Fibroblast of the aortic adventitia (primary cell): ENCODE results near the gene CD55. TPM values are rescaled to one million over a fixed set of nuclear protein-coding genes. Genes with fewer than 3 reads are reported as not detected.

Source experiments
- DNase-seq: peaks from one replicate; pipeline ENCODE4 v3.0.0-alpha.2; 2010; ENCODE audit warnings: low read depth
- H3K4me3 ChIP-seq: 2 replicates; pipeline ENCODE4 v1.5.1; 2011; ENCODE audit warnings: low read depth, mild to moderate bottlenecking, control low read depth, low read length, moderate library complexity
- CTCF ChIP-seq: IDR thresholded peaks from 2 replicates; pipeline ENCODE4 v1.5.1; 2011; ENCODE audit warnings: mild to moderate bottlenecking, low read length, control low read depth, inconsistent platforms; ENCODE audit not compliant: insufficient read depth
- total RNA-seq: library from RNA; depleted of rRNA; stranded (reverse); fragments of >200 nt; gene quantifications from 2 replicates; pipeline ENCODE4 v1.2.3, GENCODE V29; 2012; ENCODE audit warnings: low replicate concordance

The CD55 gene
- total RNA-seq, 1 donor: 34.0 TPM

DNA sequence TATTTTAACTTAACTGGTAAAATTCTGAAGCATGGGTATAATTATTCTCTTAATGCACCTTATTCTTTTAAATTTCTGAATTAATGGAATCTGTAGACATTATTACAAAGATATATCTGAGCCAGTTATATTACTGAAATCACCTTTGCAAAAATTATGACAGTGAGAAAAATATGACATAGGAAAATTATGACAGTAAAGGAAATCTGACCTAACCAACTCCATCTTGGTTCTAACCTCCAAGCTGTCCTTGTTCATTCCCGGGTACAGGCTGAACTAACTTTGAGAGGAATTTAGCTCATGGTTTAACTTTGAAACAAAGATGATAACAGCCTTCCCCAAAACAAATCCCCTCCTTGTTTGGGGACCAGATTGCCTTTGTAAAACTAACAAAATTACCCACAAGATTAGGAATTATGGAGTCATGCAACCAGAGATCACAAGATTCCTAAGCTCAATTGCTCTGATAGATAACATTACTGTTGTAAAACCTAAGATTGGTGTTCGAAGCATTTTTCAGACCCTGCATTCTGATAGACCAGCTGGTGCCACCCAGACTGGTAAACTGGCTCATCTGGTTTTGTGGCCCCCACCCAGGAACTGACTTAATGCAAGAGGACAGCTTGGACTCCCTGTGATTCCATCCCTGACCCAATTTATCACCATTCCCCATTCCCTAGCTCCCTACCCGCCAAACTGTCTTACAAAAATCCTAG, 9.4 kb upstream of the CD55 start:
- no peak overlapping the region for H3K4me3 ChIP-seq
- no peak for TF ChIP-seq CTCF
- DNase-seq: no peak

GRCh38 chr1:207312604-207312920, 8.9 kb upstream of the CD55 start:
- peak; percentile 18 for DNase-seq
- no peak for TF ChIP-seq CTCF

DNA sequence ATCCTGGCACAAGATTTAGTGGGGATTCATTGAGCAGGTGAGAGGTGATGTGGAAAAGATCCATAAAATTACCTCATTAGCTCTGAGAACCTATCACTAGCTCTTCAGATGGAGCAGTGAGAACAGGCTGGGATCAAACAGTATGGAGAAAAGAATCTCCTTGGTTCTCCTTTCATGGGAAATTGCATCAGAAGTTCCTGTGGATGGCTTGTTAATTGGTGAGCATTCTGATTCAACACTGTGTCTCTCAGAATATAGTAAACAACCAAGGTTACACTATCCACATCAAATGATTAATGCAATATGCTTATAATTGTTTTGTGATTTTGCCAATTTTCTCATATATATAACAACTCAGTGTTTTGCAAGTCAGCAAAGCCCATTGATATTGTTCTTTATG, 8.3 kb upstream of the CD55 start:
- no peak overlapping the region for H3K4me3 ChIP-seq
- DNase-seq: no peak
- TF ChIP-seq CTCF: no peak

More at GRCh38 chr1:207312604-207312920, 8.9 kb upstream of the CD55 start:
- H3K4me3 ChIP-seq: no peak overlapping the region

DNA sequence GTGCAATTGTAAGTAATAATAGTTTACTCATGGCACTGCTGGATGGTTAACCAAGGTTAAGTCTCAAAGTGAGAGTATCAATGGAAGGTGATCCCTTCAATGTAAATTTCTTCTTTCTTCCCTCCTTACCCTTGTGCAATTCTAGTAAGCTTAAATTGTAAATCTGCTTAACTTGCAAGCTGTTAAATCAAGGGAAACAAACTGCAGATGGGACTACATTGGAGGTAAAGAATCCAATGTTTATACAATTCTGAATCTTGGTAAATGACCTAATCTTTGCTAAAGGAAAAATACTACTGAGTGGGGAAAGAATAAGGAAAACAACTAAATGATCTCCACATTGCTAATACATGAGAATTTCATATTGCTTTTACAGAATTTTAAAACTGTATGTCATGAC, 6.7 kb upstream of the CD55 start:
- no peak overlapping the region for H3K4me3 ChIP-seq
- no peak for DNase-seq
- no peak for TF ChIP-seq CTCF

GRCh38 chr1:207315435-207315834, 6.0 kb upstream of the CD55 start:
- no peak for TF ChIP-seq CTCF
- no peak for DNase-seq
- no peak overlapping the region for H3K4me3 ChIP-seq

DNA sequence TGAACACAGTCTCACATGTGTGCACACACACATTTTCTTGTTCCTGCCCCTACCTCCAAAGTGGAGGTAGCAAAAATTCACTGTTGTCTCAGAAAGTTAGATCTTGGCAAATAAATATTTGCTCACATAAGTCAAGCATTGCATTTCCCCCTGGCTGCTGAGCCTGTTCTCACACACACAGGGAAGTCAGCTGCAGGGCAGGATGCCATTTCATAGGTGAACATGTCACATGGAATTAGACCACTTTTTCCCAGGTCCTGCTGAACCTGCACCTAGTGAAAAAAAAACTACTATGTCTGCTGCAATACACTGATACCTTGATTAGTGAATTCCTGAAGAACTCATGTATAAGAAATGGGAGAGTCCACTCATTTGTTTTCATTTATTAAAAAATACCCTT, 5.3 kb upstream of the CD55 start:
- TF ChIP-seq CTCF: no peak
- H3K4me3 ChIP-seq: no peak overlapping the region
- DNase-seq: no peak
